HG03159 (cell line): ENCODE data around the gene C5orf52.
"Not testable (repeated sequence)": the region's sequence is repeated elsewhere in the genome, so short reads cannot be mapped to it uniquely, and the experiment has no call there.

Source experiments
- ATAC-seq: cut with Tn5 transposase; IDR thresholded peaks from one replicate; pipeline ENCODE4 v1.9.1; 2021; ENCODE audit warnings: mild to moderate bottlenecking, moderate library complexity; ENCODE audit not compliant: unreplicated experiment

Gene C5orf52

DNA sequence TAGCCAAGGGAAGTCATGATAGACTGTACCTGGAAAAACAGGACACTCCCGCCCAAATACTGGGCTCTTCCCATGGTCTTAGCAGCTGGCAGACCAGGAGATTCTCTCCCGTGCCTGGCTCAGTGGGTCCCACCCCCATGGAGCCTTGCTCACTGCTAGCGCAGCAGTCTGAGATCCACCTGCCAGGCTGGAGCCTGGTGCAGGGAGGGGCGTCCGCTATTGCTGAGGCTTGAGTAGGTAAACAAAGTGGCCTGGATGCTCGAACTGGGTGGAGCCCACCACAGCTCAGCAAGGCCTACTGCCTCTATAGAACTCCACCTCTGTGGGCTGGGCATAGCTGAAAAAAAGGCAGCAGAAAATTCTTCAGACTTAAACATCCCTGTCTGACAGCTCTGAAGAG lies 49.8 kb downstream of the C5orf52 start:
- no peak for ATAC-seq

GRCh38 chr5:157722895-157723294 lies 51.6 kb downstream of the C5orf52 start:
- ATAC-seq = not testable (repeated sequence)

- not testable (repeated sequence) for ATAC-seq
These were observed 55.3 kb downstream of the C5orf52 start for GRCh38 chr5:157726607-157727006.

GRCh38 chr5:157727858-157728257 lies 56.5 kb downstream of the C5orf52 start:
- ATAC-seq = not testable (repeated sequence)
